HUES64 (cell line): ENCODE results near the gene RIPOR1. TPM values are rescaled to one million over a fixed set of nuclear protein-coding genes. Genes with fewer than 3 reads are reported as not detected.
"Not testable (repeated sequence)": the region's sequence is repeated elsewhere in the genome, so short reads cannot be mapped to it uniquely, and the experiment has no call there.

Experiments used
- H3K27ac ChIP-seq: 2 replicates; pipeline ENCODE4 v1.7.0; 2013; ENCODE audit warnings: low read depth, low read length, inconsistent platforms
- H3K27me3 ChIP-seq: 2 replicates; pipeline ENCODE4 v1.6.1; 2013; ENCODE audit warnings: mild to moderate bottlenecking, low read length; ENCODE audit not compliant: insufficient read depth
- H3K36me3 ChIP-seq: 2 replicates; pipeline ENCODE4 v1.6.1; 2013; ENCODE audit warnings: mild to moderate bottlenecking, low read length; ENCODE audit not compliant: insufficient read depth
- H3K4me1 ChIP-seq: 2 replicates; pipeline ENCODE4 v1.6.1; 2013; ENCODE audit warnings: mild to moderate bottlenecking, low read length, moderate library complexity; ENCODE audit not compliant: insufficient read depth
- H3K4me3 ChIP-seq: 2 replicates; pipeline ENCODE4 v1.5.1; 2013; ENCODE audit warnings: mild to moderate bottlenecking, low read length, moderate library complexity
- H3K9ac ChIP-seq: 2 replicates; pipeline ENCODE4 v1.6.1; 2013; ENCODE audit warnings: mild to moderate bottlenecking, low read depth, low read length
- H3K9me3 ChIP-seq: 2 replicates; pipeline ENCODE4 v1.6.1; 2013; ENCODE audit warnings: low read depth, low read length; ENCODE audit not compliant: insufficient read depth
- WGBS: fragments of 150-250, 120-280 bp; methylation state at CpG from one replicate; pipeline ENCODE4 v1.1.7; 2013; ENCODE audit warnings: missing lambda C conversion rate; 5-methylcytosine and 5-hydroxymethylcytosine counted together
- polyA plus RNA-seq, 2 experiments: library from polyadenylated mRNA; stranded (reverse); fragments of 50-300 nt; gene quantifications; one replicate each; pipeline ENCODE4 v1.2.3, GENCODE V29; 2013

The RIPOR1 gene
- 6.0 TPM for polyA plus RNA-seq (2013, experiment 1 of 2)
- 8.7 TPM for polyA plus RNA-seq (2013, experiment 2 of 2)

- Histone ChIP-seq H3K27me3 (peaks cover 99% of the 10 kb centered on the region), H3K27ac (no peak within 1 kb of the TSS), H3K4me1 (peaks cover 5% of the 10 kb centered on the region; the same call in 1 of the 2 replicates)
Observed at GRCh38 chr16:67528222-67528869, at the start of gene RIPOR1. RIPOR1 (plus strand) TSS chr16:67528829; CDS start chr16:67538447, 9,618 bp downstream.

GRCh38 chr16:67480833-67481560 lies 47.6 kb upstream of the RIPOR1 start, which contains the start of gene ATP6V0D1:
ATP6V0D1 (minus strand) TSS chr16:67481157; CDS start chr16:67481086, 71 bp downstream.
- WGBS = under 1% methylated on average over 57 of the region's 57 CpGs
- Histone ChIP-seq H3K27me3 (no peaks in the 10 kb centered on the region), H3K4me3 (peak within 1 kb of the TSS; percentile 89), H3K9me3 (no peaks in the 10 kb centered on the region), H3K27ac (peak within 1 kb of the TSS; percentile 73; the same call in 1 of the 2 replicates), H3K4me1 (peaks cover 7% of the 10 kb centered on the region; the same call in 1 of the 2 replicates), H3K36me3 (no peaks in the 10 kb centered on the region), H3K9ac (peak within 1 kb of the TSS; percentile 73)

More at GRCh38 chr16:67528222-67528869, at the start of gene RIPOR1:
- 14% methylated on average over 45 of the region's 45 CpGs for WGBS
- Histone ChIP-seq H3K36me3 (no peaks in the 10 kb centered on the region), H3K9ac (peak within 1 kb of the TSS; percentile 14), H3K4me3 (peak within 1 kb of the TSS; percentile 56), H3K9me3 (no peaks in the 10 kb centered on the region)

GRCh38 chr16:67481561-67482232 lies 46.9 kb upstream of the RIPOR1 start:
- 58% methylated on average over 17 of the region's 17 CpGs for WGBS
- H3K27me3 ChIP-seq = peaks cover 5% of the 10 kb centered on the region; the same call in 1 of the 2 replicates
- no peaks in the 10 kb centered on the region for H3K36me3 ChIP-seq
- peaks cover 7% of the 10 kb centered on the region; the same call in 1 of the 2 replicates for H3K4me1 ChIP-seq
- H3K9me3 ChIP-seq = no peaks in the 10 kb centered on the region
- H3K9ac ChIP-seq = peak overlapping the region; percentile 73
- H3K27ac ChIP-seq = peak overlapping the region; percentile 73; the same call in 1 of the 2 replicates
- peak overlapping the region; percentile 89 for H3K4me3 ChIP-seq

DNA sequence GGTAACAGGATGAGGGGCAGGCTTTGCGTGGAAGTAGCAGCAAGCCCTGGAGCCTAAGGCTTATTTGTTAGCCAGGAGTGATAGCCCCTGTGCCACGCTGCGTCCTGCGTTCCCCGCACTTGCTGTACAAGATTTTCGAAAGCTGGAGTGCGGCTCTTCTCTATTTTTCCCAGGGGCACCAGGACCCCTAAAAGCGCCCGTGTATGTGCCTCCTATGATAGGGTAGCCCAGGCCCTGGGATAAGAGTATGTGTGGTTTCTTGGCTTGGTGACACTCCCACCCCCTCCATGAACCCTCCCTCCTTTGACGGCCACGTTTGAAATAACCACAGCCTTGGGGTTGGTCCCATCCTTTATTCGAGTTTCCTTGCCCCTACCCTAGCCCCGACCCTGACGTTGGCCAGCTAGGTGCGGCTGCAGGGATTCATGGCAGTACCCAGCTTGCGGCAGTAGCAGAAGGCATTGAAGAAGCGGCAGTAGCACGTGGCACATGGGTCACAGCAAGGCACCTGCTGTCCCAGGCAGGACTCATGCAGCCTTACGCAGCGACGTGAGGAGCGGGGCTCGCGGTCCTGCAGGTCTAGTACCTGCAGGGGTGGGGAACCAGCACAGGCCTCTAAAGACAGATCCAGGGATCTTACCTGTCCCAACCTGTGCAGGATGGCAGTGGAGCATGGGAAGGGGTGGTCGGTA lies 46.2 kb upstream of the RIPOR1 start:
- H3K4me3 ChIP-seq = peak overlapping the region; percentile 89; the same call in 1 of the 2 replicates
- peaks cover 12% of the 10 kb centered on the region for H3K27me3 ChIP-seq
- peaks cover 7% of the 10 kb centered on the region; the same call in 1 of the 2 replicates for H3K4me1 ChIP-seq
- H3K36me3 ChIP-seq = no peaks in the 10 kb centered on the region
- 90% methylated on average over 25 of the region's 25 CpGs for WGBS
- no peaks in the 10 kb centered on the region for H3K9me3 ChIP-seq
- H3K9ac ChIP-seq = peak overlapping the region; percentile 73; the same call in 1 of the 2 replicates
- no peak overlapping the region for H3K27ac ChIP-seq

DNA sequence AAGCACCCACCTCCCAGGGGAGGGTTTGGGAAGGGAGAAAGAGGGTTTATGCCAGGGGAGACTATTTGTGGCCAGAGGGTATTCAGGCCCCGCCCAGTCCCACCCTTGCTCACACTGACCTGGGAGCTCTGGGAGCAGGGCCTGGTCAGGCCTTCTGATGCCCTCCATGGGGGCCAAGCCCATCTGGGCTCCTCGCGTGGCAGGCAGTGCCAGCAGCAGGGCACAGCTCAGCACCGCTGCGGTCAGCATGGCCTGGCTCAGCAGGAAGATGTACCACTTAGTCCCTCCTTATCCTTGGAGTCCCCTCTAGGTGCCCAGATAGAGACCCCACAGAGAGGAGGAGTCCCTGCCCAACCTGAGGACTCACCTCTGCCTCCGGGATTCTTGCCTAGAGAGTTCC lies 45.5 kb upstream of the RIPOR1 start, which contains the start of gene AGRP:
Gene AGRP, minus strand, starts transcription at position 398 of the 400 bp plus-strand sequence. Its CDS starts 149 bp downstream, at position 249.
- H3K9ac ChIP-seq = no peak within 1 kb of the TSS
- no peak within 1 kb of the TSS for H3K4me3 ChIP-seq

DNA sequence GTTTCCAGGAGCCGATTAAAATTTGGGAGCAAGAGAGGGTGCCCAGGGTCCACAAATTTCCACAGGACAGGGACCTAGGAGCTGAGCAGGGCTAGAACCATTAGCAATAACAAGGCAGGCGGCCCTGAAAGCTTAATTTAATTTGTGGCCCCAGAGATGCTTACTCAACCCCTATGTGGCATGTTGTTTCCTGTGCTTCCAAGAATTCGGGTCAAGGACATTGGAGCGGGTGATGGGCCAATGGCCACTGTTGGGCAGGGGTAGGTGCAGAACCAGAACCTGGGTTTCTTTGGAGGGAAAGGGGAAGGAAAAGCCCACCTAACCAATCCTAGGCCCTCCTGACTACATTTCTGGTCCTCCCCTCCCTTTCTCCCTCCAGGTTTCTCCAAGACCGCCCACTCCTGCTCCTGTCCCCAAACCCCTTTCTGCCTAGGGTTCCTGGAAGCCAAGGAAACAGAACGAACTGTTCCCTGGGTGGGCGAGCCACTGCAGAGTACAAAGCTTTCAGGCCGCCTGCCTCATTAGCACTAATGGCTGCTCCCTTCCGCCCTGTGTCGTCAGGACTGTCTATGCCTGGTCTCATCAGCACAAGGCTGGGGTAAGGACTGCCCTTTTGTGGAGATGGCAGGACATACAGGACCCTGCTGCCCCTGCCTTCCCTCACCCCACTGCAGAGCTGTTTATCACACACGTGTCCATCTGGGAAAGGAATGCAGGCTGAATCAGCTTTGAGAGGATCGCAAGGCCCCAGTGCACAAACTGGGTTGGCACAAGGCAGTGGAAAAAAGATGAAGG lies 44.7 kb upstream of the RIPOR1 start:
- H3K27ac ChIP-seq = no peak overlapping the region

More for the DNA sequence above, 45.5 kb upstream of the RIPOR1 start, which contains the start of gene AGRP:
- 92% methylated on average over 6 of the region's 6 CpGs for WGBS
- H3K9me3 ChIP-seq = no peaks in the 10 kb centered on the region
- peaks cover 7% of the 10 kb centered on the region; the same call in 1 of the 2 replicates for H3K4me1 ChIP-seq
- peaks cover 20% of the 10 kb centered on the region for H3K27me3 ChIP-seq
- H3K27ac ChIP-seq = no peak within 1 kb of the TSS
- H3K36me3 ChIP-seq = no peaks in the 10 kb centered on the region

DNA sequence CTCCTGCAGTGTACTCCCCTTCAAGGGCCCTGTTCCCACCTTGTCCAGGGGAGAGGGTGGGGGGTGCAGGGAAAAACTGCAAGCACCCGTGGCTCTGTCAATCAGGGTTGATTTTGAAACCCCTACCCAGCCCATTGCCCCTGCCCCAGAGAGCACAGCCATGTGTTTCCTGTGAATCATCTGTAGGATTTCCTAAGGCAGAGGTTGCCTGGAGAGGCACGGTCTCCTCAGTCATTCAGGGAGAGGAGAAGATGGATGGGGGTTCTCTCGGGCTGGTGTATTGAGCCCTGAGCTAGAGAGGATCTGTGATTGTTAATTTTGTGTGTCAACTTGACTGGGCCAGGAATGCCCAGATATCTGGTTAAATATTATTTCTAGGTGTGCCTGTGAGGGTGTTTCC lies 41.8 kb upstream of the RIPOR1 start:
- H3K36me3 ChIP-seq = no peaks in the 10 kb centered on the region
- H3K4me1 ChIP-seq = peaks cover 10% of the 10 kb centered on the region
- H3K9ac ChIP-seq = no peak overlapping the region
- H3K4me3 ChIP-seq = no peak overlapping the region
- peaks cover 46% of the 10 kb centered on the region for H3K27me3 ChIP-seq
- no peaks in the 10 kb centered on the region for H3K9me3 ChIP-seq
- WGBS = 69% methylated on average over 3 of the region's 3 CpGs
- no peak overlapping the region for H3K27ac ChIP-seq

More for the DNA sequence above, 44.7 kb upstream of the RIPOR1 start:
- Histone ChIP-seq H3K36me3 (no peaks in the 10 kb centered on the region), H3K4me3 (no peak overlapping the region), H3K9me3 (no peaks in the 10 kb centered on the region), H3K27me3 (peaks cover 22% of the 10 kb centered on the region), H3K4me1 (peaks cover 10% of the 10 kb centered on the region; the same call in 1 of the 2 replicates), H3K9ac (no peak overlapping the region)
- 89% methylated on average over 12 of the region's 12 CpGs for WGBS

- not testable (repeated sequence) for H3K9me3 ChIP-seq, H3K4me1 ChIP-seq, H3K27ac ChIP-seq, H3K36me3 ChIP-seq, H3K9ac ChIP-seq, H3K4me3 ChIP-seq
- 94% methylated on average over 4 of the region's 4 CpGs for WGBS
- H3K27me3 ChIP-seq = peaks cover 52% of the 10 kb centered on the region
Observed at GRCh38 chr16:67487561-67487960, 41.1 kb upstream of the RIPOR1 start.

DNA sequence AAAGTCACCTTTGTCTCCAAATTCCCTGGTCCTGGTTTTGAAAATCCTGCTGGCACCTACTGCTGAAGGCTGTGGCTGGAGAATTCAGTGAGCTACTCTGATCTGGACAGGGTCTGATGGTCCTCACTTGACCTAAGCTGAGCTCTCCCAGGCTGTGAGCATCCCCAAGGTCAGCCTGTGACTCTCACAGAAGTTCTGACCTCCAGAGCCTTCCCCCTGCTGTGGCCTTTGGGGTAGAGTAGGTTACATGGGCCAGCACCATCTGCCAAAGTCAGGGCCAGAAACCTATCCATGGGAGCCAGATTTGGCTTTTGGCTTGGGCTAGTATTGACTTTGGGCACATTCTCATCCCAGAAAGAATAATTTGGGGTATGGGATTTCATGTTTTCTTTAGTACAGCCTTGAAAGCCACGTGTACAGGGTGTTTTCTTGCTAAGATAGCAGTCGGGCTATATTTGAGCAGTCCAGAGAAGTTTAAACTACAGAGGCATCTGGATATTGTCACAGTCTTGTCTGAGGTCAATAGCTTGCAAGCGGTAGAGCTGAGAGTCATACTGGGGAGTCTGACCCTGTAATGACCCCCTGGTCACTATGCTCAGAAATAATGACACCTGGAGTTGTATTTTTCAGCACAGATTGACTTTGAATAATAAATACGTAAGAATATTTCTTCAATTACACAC lies 39.1 kb upstream of the RIPOR1 start:
- no peaks in the 10 kb centered on the region for H3K9me3 ChIP-seq

More for the DNA sequence above, 39.1 kb upstream of the RIPOR1 start:
- H3K9ac ChIP-seq = no peak overlapping the region
- H3K27me3 ChIP-seq = peaks cover 57% of the 10 kb centered on the region
- peak overlapping the region; percentile 32; the same call in 1 of the 2 replicates for H3K27ac ChIP-seq
- no peaks in the 10 kb centered on the region for H3K36me3 ChIP-seq
- no peak overlapping the region for H3K4me3 ChIP-seq
- H3K4me1 ChIP-seq = peaks cover 8% of the 10 kb centered on the region
- 85% methylated on average over 4 of the region's 4 CpGs for WGBS
